Measurements from ENCODE around the gene CYP26C1.

CYP26C1 gene

GRCh38 chr10:93075369-93076221, 15.0 kb downstream of the CYP26C1 start:
- Histone ChIP-seq H2AFZ (ENCODE audit: low read length) (no peak overlapping the region), H3F3A (ENCODE audit: low read depth) (no peaks in the 10 kb centered on the region), H3K9me3 (ENCODE audit: insufficient read depth, low read depth, low read length) (no peaks in the 10 kb centered on the region), H3K4me3 (ENCODE audit: low read length, poor library complexity, severe bottlenecking) (no peak overlapping the region), H3K79me2 (ENCODE audit: insufficient read depth, low read length) (no peaks in the 10 kb centered on the region), H3K4me2 (ENCODE audit: low read depth, low read length, poor library complexity, severe bottlenecking) (no peak overlapping the region), H3K27me3 (ENCODE audit: insufficient read depth, low read length, poor library complexity, severe bottlenecking) (no peaks in the 10 kb centered on the region), H3K9me2 (replicated peaks; ENCODE audit: low read depth, low read length) (no peaks in the 10 kb centered on the region), H3K36me3 (ENCODE audit: insufficient read depth, low read length) (no peaks in the 10 kb centered on the region), H3K9ac (ENCODE audit: low read depth, low read length, poor library complexity, severe bottlenecking) (no peak overlapping the region), H3K4me1 (ENCODE audit: insufficient read depth, low read length, poor library complexity, severe bottlenecking) (peaks cover 13% of the 10 kb centered on the region), H4K20me1 (ENCODE audit: insufficient read depth, low read length, poor library complexity, severe bottlenecking) (no peaks in the 10 kb centered on the region)
- TF ChIP-seq CTCF (conservative IDR thresholded peaks at IDR 0.05; ENCODE audit: low read length) (no peak), EZH2phosphoT487 (IDR thresholded peaks at IDR 0.05; ENCODE audit: borderline replicate concordance) (no peak)

GRCh38 chr10:93076871-93077270, 16.3 kb downstream of the CYP26C1 start:
- H3K9me2 ChIP-seq (replicated peaks; ENCODE audit: low read depth, low read length), result no peaks in the 10 kb centered on the region
- no peak overlapping the region for H3K4me2 ChIP-seq (ENCODE audit: low read depth, low read length, poor library complexity, severe bottlenecking)
- H3K4me3 ChIP-seq (ENCODE audit: low read length, poor library complexity, severe bottlenecking), result no peak overlapping the region
- TF ChIP-seq CTCF (conservative IDR thresholded peaks at IDR 0.05; ENCODE audit: low read length), result no peak
- no peak for TF ChIP-seq EZH2phosphoT487 (IDR thresholded peaks at IDR 0.05; ENCODE audit: borderline replicate concordance)
- no peaks in the 10 kb centered on the region for H3K36me3 ChIP-seq (ENCODE audit: insufficient read depth, low read length)
- no peak overlapping the region for H3K9ac ChIP-seq (ENCODE audit: low read depth, low read length, poor library complexity, severe bottlenecking)
- H3K27me3 ChIP-seq (ENCODE audit: insufficient read depth, low read length, poor library complexity, severe bottlenecking), result no peaks in the 10 kb centered on the region
- H3K79me2 ChIP-seq (ENCODE audit: insufficient read depth, low read length), result no peaks in the 10 kb centered on the region
- no peaks in the 10 kb centered on the region for H3K9me3 ChIP-seq (ENCODE audit: insufficient read depth, low read depth, low read length)
- peaks cover 13% of the 10 kb centered on the region for H3K4me1 ChIP-seq (ENCODE audit: insufficient read depth, low read length, poor library complexity, severe bottlenecking)
- no peak overlapping the region for H2AFZ ChIP-seq (ENCODE audit: low read length)
- no peaks in the 10 kb centered on the region for H3F3A ChIP-seq (ENCODE audit: low read depth)
- no peaks in the 10 kb centered on the region for H4K20me1 ChIP-seq (ENCODE audit: insufficient read depth, low read length, poor library complexity, severe bottlenecking)

GRCh38 chr10:93077860-93078337, 17.3 kb downstream of the CYP26C1 start:
- Histone ChIP-seq H3K9ac (ENCODE audit: low read depth, low read length, poor library complexity, severe bottlenecking) (no peak overlapping the region), H3K4me3 (ENCODE audit: low read length, poor library complexity, severe bottlenecking) (no peak overlapping the region), H2AFZ (ENCODE audit: low read length) (no peak overlapping the region), H3K4me2 (ENCODE audit: low read depth, low read length, poor library complexity, severe bottlenecking) (no peak overlapping the region), H3F3A (ENCODE audit: low read depth) (no peaks in the 10 kb centered on the region), H3K27me3 (ENCODE audit: insufficient read depth, low read length, poor library complexity, severe bottlenecking) (no peaks in the 10 kb centered on the region), H3K79me2 (ENCODE audit: insufficient read depth, low read length) (no peaks in the 10 kb centered on the region), H4K20me1 (ENCODE audit: insufficient read depth, low read length, poor library complexity, severe bottlenecking) (no peaks in the 10 kb centered on the region), H3K9me2 (replicated peaks; ENCODE audit: low read depth, low read length) (no peaks in the 10 kb centered on the region), H3K4me1 (ENCODE audit: insufficient read depth, low read length, poor library complexity, severe bottlenecking) (peaks cover 13% of the 10 kb centered on the region), H3K9me3 (ENCODE audit: insufficient read depth, low read depth, low read length) (no peaks in the 10 kb centered on the region), H3K36me3 (ENCODE audit: insufficient read depth, low read length) (no peaks in the 10 kb centered on the region)
- TF ChIP-seq CTCF (conservative IDR thresholded peaks at IDR 0.05; ENCODE audit: low read length), result no peak
- TF ChIP-seq EZH2phosphoT487 (IDR thresholded peaks at IDR 0.05; ENCODE audit: borderline replicate concordance), result no peak

Measured in Loucy (cell line).